Psoas muscle (tissue), 8 donors: ENCODE results near the gene SPPL2C. TPM values are rescaled to one million over a fixed set of nuclear protein-coding genes. Genes with fewer than 3 reads are reported as not detected.

ENCODE experiments used
- ATAC-seq, 4 donors: fragments of 200-7000 bp; cut with Tn5 transposase; one replicate each; pipeline ENCODE4 v1.9.1; 2020; ENCODE audit warnings: moderate library complexity in 3 of 4, mild to moderate bottlenecking in 2 of 4
- DNase-seq, 2 donors: peaks; one replicate each; pipeline ENCODE4 v3.0.0-alpha.2; 2020
- H3K27ac ChIP-seq: fragments of 200-600 bp; one replicate; pipeline ENCODE4 v1.8.0; 2022
- H3K27me3 ChIP-seq, 3 donors: fragments of 200-600 bp in 1 of 3; one replicate each; pipeline versions ENCODE4 v1.6.1 to v1.8.0; 2013 to 2022; ENCODE audit warnings: low read length in 2 of 3, mild to moderate bottlenecking in 2 of 3, moderate library complexity in 1 of 3; ENCODE audit not compliant: insufficient read depth in 3 of 3
- H3K36me3 ChIP-seq, 2 donors: fragments of 200-600 bp in 1 of 2; one replicate each; pipeline versions ENCODE4 v1.6.1 to v1.8.0; 2013 to 2022; ENCODE audit warnings: low read depth in 1 of 2, mild to moderate bottlenecking in 1 of 2, moderate library complexity in 1 of 2; ENCODE audit not compliant: insufficient read depth in 1 of 2
- H3K4me1 ChIP-seq: fragments of 200-600 bp; one replicate; pipeline ENCODE4 v1.8.0; 2022
- H3K4me3 ChIP-seq: fragments of 200-600 bp; one replicate; pipeline ENCODE4 v1.8.0; 2022; ENCODE audit warnings: mild to moderate bottlenecking
- H3K9me3 ChIP-seq: fragments of 200-600 bp; one replicate; pipeline ENCODE4 v1.8.0; 2022
- CTCF ChIP-seq: fragments of 200-600 bp; IDR thresholded peaks from one replicate; pipeline ENCODE4 v1.8.0; 2022; ENCODE audit warnings: antibody characterized with exemption
- WGBS, 3 donors: extraction: QIAGEN DNeasy Blood & Tissue Kit; methylation state at CpG; one replicate each; pipeline versions ENCODE4 v1.1.6 to v1.1.7; 2013; 5-methylcytosine and 5-hydroxymethylcytosine counted together
- intact Hi-C, 2 donors: fragments of 100-400 bp; cut with DNase I; formaldehyde crosslinking; loops; one replicate each; pipeline versions ENCODE4 v1.11.0 to v1.14.2; 2022
- polyA plus RNA-seq, 3 donors: library from polyadenylated mRNA; stranded (reverse); fragments of 200-250 nt; gene quantifications; one replicate each; pipeline ENCODE4 v1.2.3, GENCODE V29; 2013
- total RNA-seq, 4 donors: library from RNA; stranded (reverse); fragmentation: NEBNext Ultra II Directional in 2 of 4; extraction: Animal tissue kit (Norgen Biotek cat#: 25700) in 2 of 4; gene quantifications; one replicate each; pipeline versions ENCODE4 v1.2.1 to v1.2.4, GENCODE V29; 2021 to 2023
- donor health status: healthy with polysubstance abuse.
- donor health status: DM: no; HTN: no; CAD: no; lungs with moderate emphysema.
- donor health status: Bipolar disorder and iron deficiency.
- donor health status: healthy.
- donor health status: DM: yes; HTN: yes; CAD: no.
- donor health status: DM: no; HTN: no; CAD: no.
- donor health status: DM: no; HTN: no; CAD: no.
- donor health status: DM: yes; HTN: yes; CAD: no.

SPPL2C gene
- total and polyA plus RNA-seq, 7 donors, result not detected

- H3K36me3 ChIP-seq, result no peaks in the 10 kb centered on the region
- H3K27ac ChIP-seq, result no peak overlapping the region
- ATAC-seq, result no peak
- H3K4me3 ChIP-seq, result no peak overlapping the region
- peaks cover 0 to 3% (median 0%) of the 10 kb centered on the region in 3 donors for H3K27me3 ChIP-seq
- WGBS, 3 donors, result 81 to 91% (median 83%) methylated on average over 12 to 13 of the region's 13 CpGs
- H3K9me3 ChIP-seq, result no peaks in the 10 kb centered on the region
- TF ChIP-seq CTCF, result no peak
- intact Hi-C loops, result no loop called here
- no peak for DNase-seq
- H3K4me1 ChIP-seq, result no peaks in the 10 kb centered on the region
Measured at GRCh38 chr17:45824901-45825492, 19.7 kb upstream of the SPPL2C start.

- intact Hi-C loops, result no loop called here
- Histone ChIP-seq H3K27me3 (peaks cover 0 to 3% (median 0%) of the 10 kb centered on the region in 3 donors), H3K4me1 (no peaks in the 10 kb centered on the region), H3K4me3 (no peak overlapping the region), H3K27ac (no peak overlapping the region), H3K36me3 (no peaks in the 10 kb centered on the region), H3K9me3 (no peaks in the 10 kb centered on the region)
- ATAC-seq (no peak), DNase-seq (no peak)
- WGBS, 3 donors, result 91 to 92% (median 92%) methylated on average over 14 of the region's 14 CpGs
- TF ChIP-seq CTCF, result no peak
Measured at GRCh38 chr17:45825792-45826191, 18.9 kb upstream of the SPPL2C start.

GRCh38 chr17:45826919-45827588, 17.6 kb upstream of the SPPL2C start:
- Histone ChIP-seq H3K9me3 (no peaks in the 10 kb centered on the region), H3K4me3 (no peak overlapping the region), H3K36me3 (no peaks in the 10 kb centered on the region), H3K27ac (no peak overlapping the region), H3K4me1 (no peaks in the 10 kb centered on the region), H3K27me3 (peaks cover 0 to 3% (median 0%) of the 10 kb centered on the region in 3 donors)
- no peak for DNase-seq
- TF ChIP-seq CTCF, result no peak
- no peak for ATAC-seq
- 80 to 84% (median 82%) methylated on average over 16 of the region's 16 CpGs for WGBS, 3 donors
- intact Hi-C loops, result no loop called here

DNA sequence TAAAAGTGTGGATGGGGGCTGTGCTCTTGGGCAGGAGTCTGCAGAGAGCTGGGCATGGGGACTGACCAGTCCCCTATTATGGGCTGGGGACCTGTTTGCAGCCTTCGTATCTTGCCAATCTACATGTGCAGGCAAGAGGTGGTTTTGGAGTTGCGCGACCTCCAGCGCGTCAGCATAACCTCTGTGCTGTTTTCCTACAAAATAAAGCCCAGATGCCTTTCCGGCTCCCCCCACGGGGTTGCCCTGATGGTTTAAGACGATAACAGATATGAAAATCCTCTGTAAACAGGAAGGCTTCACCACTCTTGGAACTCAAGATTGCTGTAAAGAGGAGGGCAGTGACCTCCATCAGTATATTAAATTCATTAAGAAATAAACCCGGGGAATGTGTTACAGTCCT, 16.5 kb upstream of the SPPL2C start:
- Histone ChIP-seq H3K4me3 (no peak overlapping the region), H3K27ac (no peak overlapping the region), H3K27me3 (peaks cover 0 to 3% (median 0%) of the 10 kb centered on the region in 3 donors), H3K9me3 (no peaks in the 10 kb centered on the region), H3K4me1 (no peaks in the 10 kb centered on the region), H3K36me3 (no peaks in the 10 kb centered on the region)
- ATAC-seq (no peak), DNase-seq (no peak)
- 76 to 88% (median 80%) methylated on average over 9 of the region's 9 CpGs for WGBS, 3 donors
- intact Hi-C loops, result no loop called here
- TF ChIP-seq CTCF, result no peak
